A172 (cell line): Measurements from ENCODE around the gene HSD17B4. TPM values are rescaled to one million over a fixed set of nuclear protein-coding genes. Genes with fewer than 3 reads are reported as not detected.
"Not testable (repeated sequence)": the region's sequence is repeated elsewhere in the genome, so short reads cannot be mapped to it uniquely, and the experiment has no call there.

Source experiments
- DNase-seq: peaks from one replicate; pipeline ENCODE4 v3.0.0-alpha.2; 2015; ENCODE audit warnings: low spot score
- total RNA-seq: library from RNA; depleted of rRNA; stranded (reverse); fragments of >200 nt; shearing (Covaris generic); gene quantifications from 2 replicates; pipeline ENCODE4 v1.2.3, GENCODE V29; 2014

The HSD17B4 gene
- total RNA-seq, 1 experiment from 2014 or later, result 150 TPM

GRCh38 chr5:119480629-119481028 lies 28.3 kb downstream of the HSD17B4 start:
- not testable (repeated sequence) for DNase-seq

- DNase-seq, result no peak
Measured at GRCh38 chr5:119483155-119483554, 30.9 kb downstream of the HSD17B4 start.

DNA sequence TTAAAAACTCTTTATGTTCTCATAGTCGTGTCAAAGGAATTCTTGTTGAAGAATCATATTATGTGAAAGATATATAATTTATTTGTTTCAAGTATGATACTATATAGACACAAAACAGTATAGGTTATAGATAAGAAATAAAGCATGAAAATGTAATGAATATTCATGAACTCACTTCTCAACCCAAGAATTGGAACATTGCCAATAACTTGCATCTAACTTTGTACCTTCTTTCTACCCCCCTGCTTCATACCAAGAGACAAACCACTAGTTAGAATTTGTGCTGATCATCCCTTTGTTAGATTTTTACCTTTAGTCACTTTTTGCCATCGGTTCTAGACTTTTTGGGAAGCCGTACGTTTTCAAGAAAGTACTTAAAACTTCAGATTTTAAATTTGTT lies 32.6 kb downstream of the HSD17B4 start:
- no peak for DNase-seq

DNA sequence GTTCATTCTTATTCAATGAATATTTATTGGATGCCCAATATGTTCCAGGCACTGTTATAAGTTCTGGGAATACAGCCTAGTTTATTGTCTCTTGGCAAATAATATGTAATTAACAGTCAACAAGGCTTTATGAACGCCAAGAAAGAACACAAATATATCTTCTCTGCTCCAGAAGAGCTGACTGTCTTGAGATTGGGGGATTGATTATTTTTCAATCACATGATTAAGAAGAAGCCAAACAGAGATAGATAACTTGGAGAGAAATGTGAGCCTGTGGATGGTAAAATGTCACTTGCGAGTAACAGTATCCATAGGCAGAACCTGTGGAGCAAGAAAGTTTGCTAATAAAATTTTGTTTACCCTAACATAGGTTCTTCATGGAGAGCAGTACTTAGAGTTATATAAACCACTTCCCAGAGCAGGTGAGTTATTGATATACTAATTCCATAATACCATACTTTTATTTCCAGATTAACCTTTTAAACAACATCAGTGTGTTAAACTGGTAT lies 49.4 kb downstream of the HSD17B4 start:
- DNase-seq, result no peak

DNA sequence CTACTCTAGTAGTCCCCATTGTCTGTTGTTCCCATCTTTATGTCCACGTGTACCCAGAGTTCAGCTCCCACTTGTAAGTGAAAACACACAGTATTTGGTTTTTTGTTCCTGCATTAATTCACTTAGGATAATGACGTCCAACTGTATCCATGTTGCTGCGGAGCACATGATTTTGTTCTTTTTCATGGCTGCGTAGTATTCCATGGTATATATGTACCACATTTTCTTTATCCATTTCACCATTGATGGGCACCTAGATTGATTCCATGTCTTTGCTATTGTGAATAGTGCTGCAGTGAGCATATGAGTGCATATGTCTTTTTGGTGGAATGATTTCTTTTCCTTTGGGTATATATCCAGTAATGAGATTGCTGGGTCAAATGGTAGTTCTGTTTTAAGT lies 51.6 kb downstream of the HSD17B4 start:
- not testable (repeated sequence) for DNase-seq

DNA sequence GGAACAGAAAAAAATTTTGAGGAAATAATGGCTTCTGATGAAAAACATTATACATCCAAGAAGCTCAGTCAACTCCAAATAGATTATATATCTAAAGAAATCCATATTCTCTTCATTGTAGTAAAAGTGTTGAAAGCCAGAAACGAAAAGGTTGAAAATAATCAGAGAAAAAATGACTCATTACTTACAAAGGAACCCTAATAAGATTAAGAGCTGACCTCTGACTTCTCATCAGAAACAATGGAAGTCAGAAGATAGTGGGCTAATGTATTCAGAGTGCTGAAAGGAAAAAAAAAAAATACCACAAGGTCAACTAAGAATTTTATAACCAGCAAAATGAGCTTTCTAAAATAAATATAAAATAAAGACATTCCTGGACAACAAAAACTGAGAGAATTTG lies 60.0 kb downstream of the HSD17B4 start:
- no peak for DNase-seq

DNA sequence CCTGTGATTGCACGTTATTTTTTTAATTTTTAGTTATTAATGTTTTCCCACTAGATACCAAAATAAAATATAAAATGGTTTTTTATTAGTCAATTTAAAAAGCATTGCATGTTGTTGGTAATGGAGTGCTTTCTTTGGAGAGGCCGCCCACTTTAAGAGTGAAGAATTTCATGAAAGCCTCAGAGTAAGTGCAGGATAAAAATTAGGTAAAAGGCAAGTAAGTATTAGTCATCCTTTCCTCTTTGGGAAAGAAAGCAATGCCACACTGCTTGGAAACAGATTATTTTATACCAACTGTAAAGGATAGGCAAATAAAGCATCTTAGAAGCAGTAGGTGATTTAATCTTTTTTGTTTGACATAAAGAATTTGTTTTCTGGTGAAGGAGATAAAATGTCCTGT lies 62.9 kb downstream of the HSD17B4 start:
- peak; percentile 8 for DNase-seq

DNA sequence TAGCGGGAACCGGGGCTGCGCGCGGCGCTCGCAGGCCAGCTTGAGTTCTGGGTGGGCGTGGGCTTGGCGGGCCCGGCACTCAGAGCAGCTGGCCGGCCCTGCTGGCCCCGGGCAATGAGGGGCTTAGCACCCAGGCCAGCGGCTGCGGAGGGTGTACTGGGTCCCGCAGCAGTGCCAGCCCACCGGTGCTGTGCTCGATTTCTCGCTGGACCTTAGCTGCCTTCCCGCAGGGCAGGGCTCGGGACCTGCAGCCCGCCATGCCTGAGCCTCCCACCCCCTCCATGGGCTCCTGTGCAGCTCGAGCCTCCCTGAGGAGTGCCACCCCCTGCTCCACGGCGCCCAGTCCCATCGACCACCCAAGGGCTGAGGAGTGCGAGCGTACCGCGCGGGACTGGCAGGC lies 64.8 kb downstream of the HSD17B4 start:
- DNase-seq, result not testable (repeated sequence)

- no peak for DNase-seq
Measured at GRCh38 chr5:119521232-119521631, 68.9 kb downstream of the HSD17B4 start.

DNA sequence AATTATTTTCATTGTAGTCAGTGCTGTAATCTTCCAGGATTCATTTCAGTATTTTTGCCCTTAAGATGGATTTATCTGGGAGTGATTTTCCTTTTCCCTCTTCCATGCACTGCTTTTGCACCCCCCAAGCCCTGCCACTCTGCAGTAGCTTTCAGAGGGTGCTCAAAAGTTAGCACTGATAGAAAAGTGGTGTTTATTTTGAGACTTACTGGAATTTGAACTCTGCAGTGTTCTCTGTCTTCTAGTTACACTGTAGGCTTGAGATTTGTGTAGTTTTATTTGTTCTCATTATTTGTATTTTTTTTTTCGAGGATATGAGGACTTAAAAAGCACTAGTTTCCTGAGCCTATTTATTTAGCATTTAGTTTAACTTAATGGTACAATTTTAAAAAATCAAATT lies 70.5 kb downstream of the HSD17B4 start:
- no peak for DNase-seq

- DNase-seq, result no peak
Measured at GRCh38 chr5:119524485-119524884, 72.2 kb downstream of the HSD17B4 start.

GRCh38 chr5:119527351-119527750 lies 75.1 kb downstream of the HSD17B4 start:
- no peak for DNase-seq

DNA sequence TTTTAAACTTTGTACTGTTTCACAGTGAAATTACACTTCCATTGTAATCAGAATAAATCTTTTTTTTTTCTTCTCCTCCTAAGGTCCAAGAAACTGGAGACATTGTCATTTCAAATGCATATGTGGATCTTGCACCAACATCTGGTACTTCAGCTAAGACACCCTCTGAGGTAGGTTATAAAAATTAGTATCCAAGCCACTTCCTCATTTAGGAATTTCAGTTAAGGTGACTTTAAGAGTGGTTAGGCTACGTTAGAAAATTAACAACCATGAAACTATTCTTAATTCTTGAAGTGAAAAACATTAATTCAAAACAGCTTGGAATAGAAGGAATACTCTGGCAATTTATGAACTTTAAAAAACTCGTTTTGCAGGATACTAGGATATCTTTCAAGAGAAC lies 77.5 kb downstream of the HSD17B4 start:
- DNase-seq, result no peak

GRCh38 chr5:119532637-119533036 lies 80.3 kb downstream of the HSD17B4 start:
- no peak for DNase-seq

GRCh38 chr5:119537704-119538103 lies 85.4 kb downstream of the HSD17B4 start:
- DNase-seq, result peak; percentile 15

DNA sequence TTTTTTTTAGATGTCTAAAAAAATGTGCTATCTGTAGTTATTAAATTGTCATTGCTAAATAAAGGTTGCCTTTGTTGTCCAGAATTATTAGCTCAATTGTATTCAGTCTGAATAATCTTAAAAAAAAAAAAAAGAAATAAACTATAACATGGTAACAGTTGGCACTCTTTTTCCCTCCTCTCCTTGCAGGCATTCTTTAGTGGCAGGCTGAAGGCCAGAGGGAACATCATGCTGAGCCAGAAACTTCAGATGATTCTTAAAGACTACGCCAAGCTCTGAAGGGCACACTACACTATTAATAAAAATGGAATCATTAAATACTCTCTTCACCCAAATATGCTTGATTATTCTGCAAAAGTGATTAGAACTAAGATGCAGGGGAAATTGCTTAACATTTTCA lies 89.4 kb downstream of the HSD17B4 start:
- no peak for DNase-seq

DNA sequence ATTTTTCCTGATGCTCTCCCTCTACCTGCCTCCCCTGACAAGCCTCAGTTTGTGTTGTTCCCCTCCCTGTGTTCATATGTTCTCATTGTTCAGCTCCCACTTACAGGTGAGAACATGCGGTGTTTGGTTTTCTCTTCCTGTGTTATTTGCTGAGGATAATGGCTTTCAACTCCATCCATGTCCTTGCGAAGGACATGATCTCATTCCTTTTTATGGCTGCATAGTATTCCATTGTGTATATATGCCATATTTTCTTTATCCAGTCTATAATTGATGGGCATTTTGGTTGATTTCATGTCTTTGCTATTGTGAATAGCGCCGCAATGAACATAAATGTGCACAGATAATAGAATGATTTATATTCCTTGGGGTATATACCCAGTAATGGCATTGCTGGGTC lies 99.5 kb downstream of the HSD17B4 start:
- no peak for DNase-seq

- DNase-seq, result no peak
Measured at GRCh38 chr5:119554597-119554996, 102.3 kb downstream of the HSD17B4 start.

DNA sequence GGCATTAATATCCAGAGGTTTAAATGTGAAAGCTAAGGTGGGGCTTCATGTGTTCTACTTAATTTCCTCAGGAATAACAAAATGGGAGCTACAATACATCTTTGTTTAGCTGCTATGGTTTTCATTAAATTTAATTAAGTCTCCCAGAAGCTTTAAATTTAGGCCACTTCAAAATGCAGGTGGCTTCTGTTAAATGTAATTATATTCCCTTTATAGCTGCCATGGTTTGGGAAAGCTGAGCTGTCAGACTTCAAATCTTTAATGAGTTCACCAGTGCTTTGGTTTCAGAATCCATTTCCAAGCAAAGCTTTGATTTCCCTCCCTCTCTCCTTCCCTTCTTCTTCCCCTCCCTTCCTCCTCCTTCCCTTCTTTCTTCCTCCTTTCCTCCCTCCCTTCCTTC lies 118.6 kb downstream of the HSD17B4 start:
- no peak for DNase-seq

DNA sequence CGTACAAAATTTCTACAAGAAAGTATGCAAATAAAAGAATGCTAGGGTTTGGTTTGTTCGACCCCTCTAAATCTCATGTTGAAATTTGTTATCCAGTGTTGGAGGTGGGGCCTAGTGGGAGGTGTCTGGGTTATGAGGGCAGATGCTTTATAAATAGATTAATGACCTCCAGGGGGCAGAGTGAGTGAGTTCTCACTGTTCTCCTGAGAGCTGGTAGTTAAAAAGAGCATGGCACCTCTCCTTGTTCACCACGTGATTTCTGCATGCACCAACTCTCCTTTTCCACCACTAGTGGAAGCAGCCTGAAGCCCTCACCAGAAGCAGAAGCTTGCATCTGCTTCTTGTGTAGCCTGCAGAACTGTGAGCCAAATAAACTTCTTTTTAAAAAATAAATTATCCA lies 126.6 kb downstream of the HSD17B4 start:
- DNase-seq, result peak; percentile 68

GRCh38 chr5:119582987-119583386 lies 130.7 kb downstream of the HSD17B4 start:
- DNase-seq, result no peak

- DNase-seq, result no peak
Measured at GRCh38 chr5:119583684-119584083, 131.4 kb downstream of the HSD17B4 start.
